MV-4-11 (cell line): ENCODE results near the gene SRBD1.

Experiments used
- DNase-seq: peaks from one replicate; lab custom pipeline; 2025; lab: John Stamatoyannopoulos, UW

Gene SRBD1

DNA sequence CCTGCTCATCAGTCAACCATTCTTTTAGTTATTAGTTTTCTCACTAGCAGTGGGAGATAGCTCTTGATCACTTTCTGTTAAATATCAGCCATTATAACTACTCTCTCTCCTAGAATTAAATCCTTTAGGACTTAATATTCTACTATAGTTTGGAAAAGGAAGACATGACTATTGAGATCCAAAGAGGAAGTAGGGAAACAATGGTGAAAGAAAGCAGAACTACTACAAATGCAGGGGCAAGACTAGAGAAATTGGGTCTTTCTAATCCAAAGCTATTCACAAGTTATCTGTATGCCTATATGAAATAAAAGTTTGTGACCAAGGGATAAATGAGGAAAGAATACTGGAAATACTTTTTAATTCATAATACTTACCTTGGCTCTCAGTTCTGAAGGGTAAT is 65.1 kb downstream of the SRBD1 start:
- peak; percentile 44 for DNase-seq

GRCh38 chr2:45543257-45543656 is 67.8 kb downstream of the SRBD1 start:
- no peak for DNase-seq

GRCh38 chr2:45542013-45542412 is 69.1 kb downstream of the SRBD1 start:
- no peak for DNase-seq

GRCh38 chr2:45541450-45541849 is 69.6 kb downstream of the SRBD1 start:
- DNase-seq = no peak

DNA sequence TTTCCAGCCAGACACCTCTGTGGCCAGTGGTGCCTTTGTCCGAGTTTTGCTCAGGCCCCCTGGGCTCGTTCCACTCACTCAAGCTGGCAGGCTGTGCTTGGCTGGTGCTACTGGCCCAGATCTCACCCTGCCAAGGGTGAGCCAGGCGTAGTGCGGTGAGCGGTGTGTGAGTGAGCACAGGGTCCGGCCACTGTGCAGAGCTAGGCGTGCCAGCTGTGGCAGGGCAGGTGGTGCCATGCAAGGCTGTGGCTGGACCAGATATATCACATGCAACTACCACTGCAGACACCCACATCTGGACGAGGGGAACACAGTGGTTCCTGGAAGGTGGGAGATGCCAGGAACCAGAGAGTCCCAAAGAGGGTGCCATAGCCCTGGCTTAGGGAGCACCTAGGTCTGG is 70.1 kb downstream of the SRBD1 start:
- no peak for DNase-seq

DNA sequence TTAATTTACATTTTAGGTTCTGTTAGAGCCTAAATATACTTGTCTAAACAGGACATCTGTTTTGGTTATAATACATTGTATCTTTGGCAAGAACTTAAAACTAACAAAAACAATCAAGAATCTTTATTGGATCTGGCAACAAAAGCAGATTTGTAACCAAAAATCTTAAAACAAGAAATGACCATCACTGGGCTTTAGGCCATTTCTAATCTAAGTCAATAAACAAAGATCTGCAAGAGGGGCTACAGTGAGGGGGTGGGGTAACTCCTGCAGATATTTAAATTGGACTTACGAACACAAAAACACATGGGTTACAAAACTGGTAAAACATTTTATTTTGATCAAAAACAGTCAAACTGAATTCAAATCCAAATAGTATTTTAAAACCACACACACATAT is 77.3 kb downstream of the SRBD1 start:
- DNase-seq = no peak

DNA sequence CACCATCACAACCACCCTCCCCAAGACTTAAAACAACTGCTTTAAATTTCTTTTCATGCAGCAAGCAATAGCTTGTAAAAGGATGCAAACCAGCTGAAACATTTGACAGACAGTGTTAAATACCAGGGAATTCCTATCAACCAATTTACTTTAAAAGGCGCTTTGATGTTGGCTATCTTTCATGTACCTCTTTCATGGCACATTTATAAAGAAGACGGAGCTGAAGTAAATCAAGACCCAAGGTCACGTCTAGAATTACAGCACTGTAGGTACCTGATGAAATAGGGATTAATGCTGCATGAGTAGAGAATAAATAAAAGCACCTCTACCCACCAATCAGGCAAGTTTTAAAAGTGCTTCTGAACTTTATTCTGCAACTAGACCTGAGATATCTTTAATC is 78.9 kb downstream of the SRBD1 start:
- no peak for DNase-seq

GRCh38 chr2:45524016-45524415 is 87.1 kb downstream of the SRBD1 start:
- DNase-seq = no peak

- DNase-seq = no peak
Measured at GRCh38 chr2:45518546-45518945, 92.5 kb downstream of the SRBD1 start.

GRCh38 chr2:45510701-45511420 is 100.2 kb downstream of the SRBD1 start:
- DNase-seq = no peak

DNA sequence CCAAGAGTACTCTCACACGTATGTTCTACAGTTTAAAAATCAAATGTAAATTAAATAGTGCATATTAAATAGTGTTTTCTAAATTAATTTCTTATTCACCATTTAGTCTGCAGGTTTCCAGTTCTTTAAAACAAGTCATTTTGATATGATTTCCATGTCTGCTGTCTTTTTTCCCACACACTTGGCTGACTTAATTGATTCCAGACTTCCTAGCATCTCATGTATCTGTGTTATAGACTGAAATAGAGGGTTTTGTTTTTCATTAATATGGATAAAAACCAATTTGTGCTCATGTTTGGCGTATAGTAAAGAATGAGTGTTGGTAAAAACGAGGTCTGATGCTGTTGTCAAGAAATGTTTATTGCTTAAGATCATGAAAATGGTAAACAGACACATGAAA is 104.3 kb downstream of the SRBD1 start:
- no peak for DNase-seq

DNA sequence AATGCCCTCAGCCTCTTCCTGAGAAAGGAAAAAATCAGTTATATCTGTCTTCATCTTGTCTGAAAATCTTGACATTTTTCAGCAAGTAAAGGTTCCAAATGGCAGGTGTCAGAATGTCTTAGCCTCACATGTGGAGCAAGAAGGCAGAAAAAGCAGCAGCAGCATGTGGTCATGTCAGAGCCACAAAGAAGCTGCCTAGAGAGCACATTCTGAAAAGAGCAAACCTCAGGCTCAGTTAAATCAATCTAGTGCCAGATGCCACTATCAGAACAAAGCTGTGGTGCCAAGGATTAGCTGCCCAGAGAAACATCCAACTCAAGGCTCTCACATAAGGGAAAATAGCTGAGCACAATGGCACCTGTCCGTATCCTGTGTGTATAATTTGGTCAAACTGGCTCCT is 105.9 kb downstream of the SRBD1 start:
- DNase-seq = no peak

DNA sequence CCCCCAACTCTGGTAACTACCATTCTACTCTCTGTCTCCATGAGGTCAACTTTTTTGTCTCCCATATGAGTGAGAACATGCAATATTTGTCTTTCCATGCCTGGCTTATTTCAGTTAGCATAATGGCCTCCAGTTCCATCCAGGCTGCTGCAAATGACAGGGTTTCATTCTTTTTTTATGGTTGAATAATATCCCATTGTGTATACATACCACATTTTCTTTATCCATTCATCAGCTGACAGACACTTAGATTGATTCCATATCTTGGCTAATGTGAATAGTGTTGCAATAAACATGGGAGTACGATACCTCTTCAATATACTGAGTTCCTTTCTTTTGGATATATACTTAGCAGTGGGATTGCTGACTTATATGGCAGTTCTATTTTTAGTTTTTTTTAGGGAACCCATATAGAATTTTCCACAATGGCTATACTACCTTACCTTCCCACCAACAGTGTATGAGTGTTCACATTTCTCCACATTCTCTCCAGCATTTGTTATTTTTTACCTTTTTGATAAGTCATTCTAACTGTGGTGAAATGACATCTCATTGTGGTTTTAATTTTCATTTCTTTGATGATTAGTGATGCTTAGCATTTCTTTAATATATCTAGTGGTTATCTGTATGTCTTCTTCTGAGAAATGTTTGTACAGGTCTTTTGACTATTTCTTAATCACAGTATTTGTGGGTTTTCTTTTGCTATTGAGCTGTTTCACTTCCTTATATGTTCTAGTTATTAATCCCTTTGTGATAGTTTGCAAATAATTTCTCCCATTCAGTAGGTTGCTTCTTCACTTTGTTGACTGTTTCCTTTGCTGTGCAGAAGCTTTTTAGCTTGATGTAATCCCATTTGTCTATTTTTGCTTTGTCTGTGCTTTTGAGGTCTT is 112.2 kb downstream of the SRBD1 start:
- DNase-seq = no peak

DNA sequence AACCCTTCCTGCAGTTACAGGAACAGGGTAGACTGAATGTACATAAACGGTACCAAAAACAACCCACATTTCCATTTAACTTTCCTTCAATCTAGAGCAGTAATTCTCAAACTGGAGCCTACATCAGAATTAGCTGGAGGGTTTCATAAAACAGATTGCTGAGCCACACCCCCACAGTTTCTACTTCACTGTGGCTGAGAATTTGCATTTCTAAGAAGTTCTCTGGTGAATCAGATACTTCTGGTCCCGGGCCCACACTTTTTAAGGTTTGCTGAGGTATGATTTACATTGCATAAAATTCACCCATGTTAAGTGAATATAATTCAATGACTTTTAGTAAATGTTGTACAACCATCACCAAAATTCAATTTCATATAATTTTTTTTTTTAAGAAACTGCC is 113.7 kb downstream of the SRBD1 start:
- DNase-seq = no peak

GRCh38 chr2:45496869-45497268 is 114.2 kb downstream of the SRBD1 start:
- DNase-seq = no peak

- DNase-seq = no peak
Measured at GRCh38 chr2:45494978-45495293, 116.1 kb downstream of the SRBD1 start.

- peak; percentile 40 for DNase-seq
Measured at GRCh38 chr2:45494275-45494977, 116.6 kb downstream of the SRBD1 start.

DNA sequence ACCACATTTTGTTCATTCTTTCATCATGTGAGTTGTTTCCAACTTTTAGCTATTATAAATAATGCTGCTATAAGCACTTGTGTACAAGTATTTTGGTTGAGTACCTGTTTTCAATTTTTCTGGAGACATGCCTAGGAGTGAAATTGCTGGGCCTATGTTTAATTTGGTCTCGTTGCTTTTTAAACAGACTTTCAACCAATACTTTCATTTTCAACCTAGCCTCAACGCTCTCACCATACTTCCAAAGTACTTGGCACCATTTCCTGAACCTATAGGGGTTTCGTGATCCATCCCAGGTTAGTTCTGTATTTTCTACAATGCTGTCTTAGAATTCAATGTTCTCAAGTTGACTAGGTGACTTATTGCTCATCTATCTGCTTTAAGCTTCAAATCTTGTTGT is 126.1 kb downstream of the SRBD1 start:
- DNase-seq = no peak

DNA sequence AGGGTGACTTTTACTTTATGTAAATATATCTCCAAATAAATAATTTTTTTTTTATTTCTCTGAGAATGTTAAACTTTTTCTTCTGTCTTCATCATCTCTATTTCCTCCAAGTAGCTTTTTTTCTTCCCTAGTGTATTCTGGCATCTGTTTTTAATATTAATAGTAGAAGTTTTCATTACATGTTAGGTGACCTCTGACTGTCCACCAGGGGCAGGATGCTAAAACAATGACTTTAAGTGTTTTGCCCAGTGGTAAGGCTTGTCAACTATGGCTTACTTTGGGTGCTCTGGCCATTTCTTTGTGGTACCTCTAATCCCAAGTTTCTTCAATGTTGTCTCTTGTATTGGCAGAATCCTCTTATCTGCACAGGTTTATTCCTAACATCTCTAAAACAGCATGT is 127.1 kb downstream of the SRBD1 start:
- DNase-seq = no peak

- no peak for DNase-seq
Measured at GRCh38 chr2:45477546-45477945, 133.5 kb downstream of the SRBD1 start.

DNA sequence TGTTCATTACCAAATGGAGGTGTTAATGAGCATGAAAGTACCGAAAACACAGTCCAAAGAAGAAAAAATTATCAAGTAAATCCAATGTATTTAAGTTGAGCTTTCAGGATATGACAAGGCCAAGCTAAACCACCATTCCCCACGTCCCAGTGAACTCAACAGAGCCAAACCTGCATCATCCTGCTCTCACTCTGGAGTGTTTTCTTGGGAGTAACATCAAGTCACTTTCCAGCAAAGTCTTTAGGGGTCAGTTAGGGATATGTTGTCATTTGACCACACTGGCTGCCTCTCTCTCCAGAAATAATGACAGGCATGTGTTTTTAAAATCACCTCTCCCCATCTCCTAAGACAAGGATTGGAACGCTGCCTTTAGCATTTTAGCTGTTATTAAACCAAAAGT is 140.5 kb downstream of the SRBD1 start:
- no peak for DNase-seq

GRCh38 chr2:45469314-45470099 is 141.6 kb downstream of the SRBD1 start:
- no peak for DNase-seq
